GM18511 (cell line): ENCODE results near the gene PJA2.
"Not testable (repeated sequence)": the region's sequence is repeated elsewhere in the genome, so short reads cannot be mapped to it uniquely, and the experiment has no call there.

Source experiments
- ATAC-seq: cut with Tn5 transposase; IDR thresholded peaks from one replicate; pipeline ENCODE4 v1.9.1; 2021; ENCODE audit warnings: mild to moderate bottlenecking, moderate library complexity; ENCODE audit not compliant: unreplicated experiment

PJA2 gene

DNA sequence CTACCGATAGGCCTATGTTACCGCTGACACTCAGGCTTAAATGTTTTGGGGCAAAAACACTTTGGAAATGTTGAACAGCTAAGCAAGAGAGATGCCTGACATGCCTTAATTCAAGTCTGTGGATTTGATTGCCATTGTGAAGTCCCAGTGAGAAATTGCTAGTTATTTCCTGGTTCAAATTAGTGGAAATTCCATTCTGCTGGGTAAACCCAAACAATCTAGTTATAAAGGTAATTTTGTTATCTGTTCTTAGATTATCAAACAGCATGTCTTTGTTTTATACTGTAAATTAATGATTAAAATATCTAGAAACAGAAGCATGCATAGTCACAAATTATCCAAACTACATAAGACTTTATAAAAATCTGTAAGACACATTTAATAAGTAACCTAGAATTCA is 96.6 kb downstream of the PJA2 start:
- no peak for ATAC-seq

- ATAC-seq: no peak
Observed at GRCh38 chr5:109312695-109313094, 97.1 kb downstream of the PJA2 start.

GRCh38 chr5:109310315-109310714 is 99.5 kb downstream of the PJA2 start:
- ATAC-seq: no peak

GRCh38 chr5:109309326-109310063 is 100.3 kb downstream of the PJA2 start:
- no peak for ATAC-seq

GRCh38 chr5:109307951-109308350 is 101.8 kb downstream of the PJA2 start:
- ATAC-seq: no peak

GRCh38 chr5:109307456-109307855 is 102.3 kb downstream of the PJA2 start:
- no peak for ATAC-seq

DNA sequence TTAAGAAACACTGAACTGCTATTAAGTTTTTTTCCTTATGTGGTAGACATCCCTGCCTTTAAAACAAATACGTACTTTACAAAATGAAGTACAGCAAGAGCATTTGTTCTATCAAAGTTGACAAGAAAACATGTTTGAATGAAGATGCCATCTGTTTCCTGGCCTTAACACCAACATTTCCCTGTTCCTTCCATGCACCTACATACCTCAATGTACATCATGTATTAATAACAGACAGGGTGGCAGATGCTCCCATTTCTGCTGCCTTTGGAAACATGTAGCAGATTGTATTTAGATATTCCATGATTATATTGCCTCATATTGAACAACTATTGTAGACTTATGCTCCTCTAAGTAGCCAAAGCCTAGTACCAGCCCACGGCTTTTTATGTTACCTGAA is 104.4 kb downstream of the PJA2 start:
- ATAC-seq: no peak

- no peak for ATAC-seq
Observed at GRCh38 chr5:109304309-109304708, 105.5 kb downstream of the PJA2 start.

GRCh38 chr5:109300367-109300766 is 109.4 kb downstream of the PJA2 start:
- no peak for ATAC-seq

DNA sequence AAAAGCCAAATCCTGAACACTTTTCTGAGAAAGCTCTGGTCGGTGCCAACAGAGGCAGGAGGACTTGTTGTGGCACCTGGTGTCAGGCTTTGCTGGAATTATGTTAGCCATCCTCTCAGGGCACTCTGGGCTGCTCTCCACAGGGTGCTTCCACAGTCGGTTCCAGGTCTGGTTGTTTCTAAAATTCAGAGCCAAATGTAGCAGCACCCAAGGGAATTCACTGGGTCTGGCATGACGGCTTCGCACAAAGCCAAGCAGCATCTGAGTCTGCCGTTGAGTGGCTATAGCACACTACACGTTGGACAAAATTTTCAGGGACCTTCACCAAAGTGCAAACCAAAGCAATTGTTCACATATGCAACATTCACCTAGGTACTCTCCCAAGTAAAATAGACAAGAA is 110.2 kb downstream of the PJA2 start:
- ATAC-seq: no peak

- no peak for ATAC-seq
Observed at GRCh38 chr5:109298794-109299193, 111.0 kb downstream of the PJA2 start.

GRCh38 chr5:109297900-109298299 is 111.9 kb downstream of the PJA2 start:
- ATAC-seq: no peak

- no peak for ATAC-seq
Observed at GRCh38 chr5:109291090-109291489, 118.7 kb downstream of the PJA2 start.

DNA sequence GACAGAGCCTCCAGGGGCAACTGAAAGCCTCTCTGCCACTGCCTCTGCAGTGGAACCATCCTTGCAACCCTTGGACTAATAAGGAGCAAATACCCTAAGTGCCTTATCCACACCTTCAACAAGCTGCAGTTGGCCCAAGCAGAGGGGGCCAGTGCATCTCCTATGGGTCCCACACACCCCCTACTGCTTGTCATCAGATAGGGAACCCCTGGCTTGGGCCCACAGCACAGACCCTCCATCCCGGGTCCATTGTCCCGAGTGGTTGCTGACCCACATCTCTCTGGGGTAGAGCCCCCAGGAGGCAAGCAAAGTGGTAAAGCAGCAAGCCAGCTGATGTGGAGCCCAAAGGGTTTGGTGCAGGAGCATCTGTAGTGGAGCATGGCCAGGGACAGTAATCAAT is 119.5 kb downstream of the PJA2 start:
- ATAC-seq: no peak

GRCh38 chr5:109286628-109287027 is 123.1 kb downstream of the PJA2 start:
- not testable (repeated sequence) for ATAC-seq
